GM12878 (cell line): Measurements from ENCODE around the gene ELMOD3. TPM values are rescaled to one million over a fixed set of nuclear protein-coding genes. Genes with fewer than 3 reads are reported as not detected.
"Not testable (repeated sequence)": the region's sequence is repeated elsewhere in the genome, so short reads cannot be mapped to it uniquely, and the experiment has no call there.

Source experiments
- ATAC-seq: fragments of 200-7000 bp; cut with Tn5 transposase; 3 replicates; pipeline ENCODE4 v1.9.1; 2020; ENCODE audit warnings: mild to moderate bottlenecking, moderate library complexity
- BruUV-seq: library from RNA; stranded (reverse); fragments of 400-500 nt; replicated peaks from 2 replicates; lab custom pipeline; 2021; lab: Mats Ljungman, UMichigan
- CTCF ChIA-PET: fragments of 300-600 bp; sonication (Branson Sonifier 250); formaldehyde crosslinking; extraction: SDS; loops from one replicate; lab custom pipeline; 2021; ENCODE audit warnings: inconsistent platforms; lab: Yijun Ruan, JAX
- POLR2A ChIA-PET: fragments of 350-600 bp; formaldehyde crosslinking; extraction: SDS; loops from one replicate; lab custom pipeline; 2021; ENCODE audit warnings: inconsistent platforms; lab: Charles Lee
- RAD21 ChIA-PET: fragments of 300-600 bp; sonication (Branson Sonifier 250); formaldehyde crosslinking; loops from one replicate; lab custom pipeline; 2023; ENCODE audit warnings: antibody characterized with exemption; ENCODE audit not compliant: unreplicated experiment; lab: Charles Lee
- SMC1A ChIA-PET: fragments of 300-600 bp; sonication (Branson Sonifier 250); formaldehyde crosslinking; loops from one replicate; lab custom pipeline; 2023; ENCODE audit not compliant: unreplicated experiment, uncharacterized antibody; lab: Charles Lee
- DNase-seq: peaks from one replicate; pipeline ENCODE4 v3.0.0-alpha.2; 2011; ENCODE audit warnings: low read depth, low spot score
- FAIRE-seq: peaks from 3 replicates; lab custom pipeline; 2011; peaks lifted over from hg19 to GRCh38; lab: Jason Lieb, UNC
- H2AFZ ChIP-seq: 2 replicates; pipeline ENCODE4 v1.6.0; 2011; ENCODE audit warnings: low read depth, low read length, control low read depth; ENCODE audit not compliant: control insufficient read depth
- H3K27ac ChIP-seq: 2 replicates; pipeline ENCODE4 v1.5.1; 2011; ENCODE audit warnings: control low read depth; ENCODE audit not compliant: control insufficient read depth, insufficient read depth
- H3K27me3 ChIP-seq, 2 experiments: replicated peaks in 1 of 2; 2 replicates each; pipeline versions ENCODE4 v1.6.0 to v1.6.1; 2011; ENCODE audit warnings: low read length in 1 of 2; ENCODE audit not compliant: control insufficient read depth in 2 of 2, insufficient read depth in 2 of 2
- H3K36me3 ChIP-seq, 2 experiments: 2 replicates each; pipeline ENCODE4 v1.5.1; 2011; ENCODE audit warnings: low read length in 1 of 2; ENCODE audit not compliant: control insufficient read depth in 2 of 2, insufficient read depth in 2 of 2
- H3K4me1 ChIP-seq: 2 replicates; pipeline ENCODE4 v1.6.1; 2011; ENCODE audit warnings: mild to moderate bottlenecking, low read length, moderate library complexity, mixed read lengths; ENCODE audit not compliant: control insufficient read depth, insufficient read depth
- H3K4me2 ChIP-seq: 2 replicates; pipeline ENCODE4 v1.6.0; 2011; ENCODE audit warnings: control low read depth; ENCODE audit not compliant: control insufficient read depth, insufficient read depth
- H3K4me3 ChIP-seq: fragments of 200-600 bp; sonication (generic); 2 replicates; pipeline ENCODE4 v1.5.1; 2016
- H3K79me2 ChIP-seq: 2 replicates; pipeline ENCODE4 v1.6.0; 2011; ENCODE audit warnings: low read length; ENCODE audit not compliant: control insufficient read depth, insufficient read depth
- H3K9ac ChIP-seq: 2 replicates; pipeline ENCODE4 v1.8.0; 2011; ENCODE audit warnings: low read length, control low read depth, mixed read lengths; ENCODE audit not compliant: control insufficient read depth, insufficient read depth
- H3K9me3 ChIP-seq: replicated peaks from 3 replicates; pipeline ENCODE4 v1.5.1; 2011; ENCODE audit warnings: mild to moderate bottlenecking, low read length; ENCODE audit not compliant: control insufficient read depth, insufficient read depth
- H4K20me1 ChIP-seq: 2 replicates; pipeline ENCODE4 v1.6.0; 2011; ENCODE audit not compliant: control insufficient read depth, insufficient read depth
- BCLAF1 ChIP-seq: fragments of 450-650 bp; IDR thresholded peaks from 2 replicates; pipeline ENCODE4 v1.6.1; 2017; ENCODE audit warnings: antibody characterized with exemption, mild to moderate bottlenecking, moderate library complexity
- CEBPZ ChIP-seq: fragments of 150-350 bp; IDR thresholded peaks from 2 replicates; pipeline ENCODE4 v1.6.1; 2016; ENCODE audit warnings: low read depth, low read length
- ESRRA ChIP-seq: IDR thresholded peaks from 2 replicates; pipeline ENCODE4 v1.6.1; 2012; ENCODE audit warnings: mild to moderate bottlenecking, low read length, improper control_type of control experiment
- NFYA ChIP-seq: IDR thresholded peaks from 2 replicates; pipeline ENCODE4 v1.6.1; 2011; ENCODE audit warnings: low read depth, mild to moderate bottlenecking, low read length, improper control_type of control experiment, borderline replicate concordance
- SMAD5 ChIP-seq: IDR thresholded peaks from 2 replicates; pipeline ENCODE4 v1.6.1; 2016; ENCODE audit warnings: antibody characterized with exemption, low read depth
- SREBF2 ChIP-seq: IDR thresholded peaks from 2 replicates; pipeline ENCODE4 v1.6.1; 2012; ENCODE audit warnings: mild to moderate bottlenecking, low read length
- ZZZ3 ChIP-seq: IDR thresholded peaks from 2 replicates; pipeline ENCODE4 v1.6.1; 2011; ENCODE audit warnings: low read depth; ENCODE audit not compliant: control insufficient read depth, insufficient read length
- WGBS: methylation state at CpG from one replicate; pipeline ENCODE4 v1.1.6; 2016; ENCODE audit warnings: low lambda C conversion rate; ENCODE audit not compliant: insufficient replicate concordance, insufficient coverage; ENCODE audit errors: missing lambda C conversion rate; 5-methylcytosine and 5-hydroxymethylcytosine counted together
- in situ Hi-C: fragments of 300-500 bp; cut with MboI; formaldehyde crosslinking; loops from 9 replicates; pipeline ENCODE4 v1.14.3; 2018; ENCODE audit warnings: mixed read lengths
- intact Hi-C: fragments of 100-400 bp; cut with micrococcal nuclease; formaldehyde crosslinking; loops from one replicate; pipeline ENCODE4 v1.14.2; 2022; ENCODE audit not compliant: unreplicated experiment
- polyA plus RNA-seq, 11 experiments: library from polyadenylated mRNA; depleted of rRNA in 4 of 11; unstranded in 6 of 11; stranded (reverse) in 5 of 11; fragments of >200 nt; fragmentation: Nextera tagmentation in 4 of 11; fragmentation: Illumina TruSeq in 1 of 11; extraction: Ambion mirVana in 4 of 11; extraction: Trizol in 1 of 11; gene quantifications; 1 replicate in 1 of 11; 2 replicates in 10 of 11; pipeline versions ENCODE4 v1.2.1 to v1.2.3, GENCODE V29; 2011 to 2016; ENCODE audit warnings: inconsistent platforms in 2 of 11, missing spikeins in 2 of 11, low read depth in 1 of 11
- total RNA-seq, 4 experiments: library from RNA; depleted of rRNA in 3 of 4; stranded (reverse); fragments of >200 nt in 3 of 4; fragmentation: Illumina TruSeq in 1 of 4; extraction: Trizol in 1 of 4; gene quantifications; 2 replicates each; pipeline versions ENCODE4 v1.2.1 to v1.2.3, GENCODE V29; 2013 to 2021
- TF ChIP-seq, protein P1 (sequence below): IDR thresholded peaks from 2 replicates; pipeline ENCODE4 v1.6.1; 2011; ENCODE audit warnings: low read depth, low read length, improper control_type of control experiment, borderline replicate concordance

ELMOD3 gene
- total and polyA plus RNA-seq, 10 of the 15 experiments (the other 5 are each of a cell fraction or from before 2014, with no cell fraction given): 1.2 to 19.1 (median 12.5) TPM

DNA sequence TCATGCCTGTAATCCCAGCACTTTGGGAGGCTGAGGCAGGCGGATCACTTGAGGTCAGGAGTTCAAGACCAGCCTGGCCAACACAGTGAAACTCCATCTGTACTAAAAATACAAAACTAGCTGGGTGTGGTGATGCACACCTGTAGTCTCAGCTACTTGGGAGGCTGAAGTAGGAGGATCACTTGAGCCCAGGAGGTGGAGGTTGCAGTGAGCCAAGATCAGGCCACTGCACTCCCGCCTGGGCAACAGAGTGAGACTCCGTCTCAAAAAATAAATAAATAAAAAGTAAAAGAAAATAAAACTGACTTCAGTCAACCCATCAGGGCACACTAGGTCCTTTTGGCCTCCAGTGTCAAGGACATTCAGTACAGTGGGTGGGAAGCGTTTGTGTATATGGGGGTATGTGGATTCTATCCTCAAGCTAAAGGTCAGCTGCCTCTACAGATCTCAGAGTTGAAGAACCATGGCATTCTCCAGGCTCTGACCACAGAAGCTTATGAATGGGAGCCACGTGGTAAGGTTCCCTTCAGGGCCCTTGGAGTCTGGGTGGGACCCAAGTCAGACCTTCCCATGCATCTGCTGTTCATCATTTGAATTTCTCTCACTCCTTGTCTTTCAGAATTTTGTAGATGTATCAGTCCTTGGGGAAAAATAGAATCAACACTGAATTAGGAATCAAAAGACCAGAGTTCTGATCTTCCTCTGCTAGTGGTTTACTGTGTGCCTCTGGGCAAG, 8.3 kb downstream of the ELMOD3 start:
- BruUV-seq: not testable (repeated sequence)

DNA sequence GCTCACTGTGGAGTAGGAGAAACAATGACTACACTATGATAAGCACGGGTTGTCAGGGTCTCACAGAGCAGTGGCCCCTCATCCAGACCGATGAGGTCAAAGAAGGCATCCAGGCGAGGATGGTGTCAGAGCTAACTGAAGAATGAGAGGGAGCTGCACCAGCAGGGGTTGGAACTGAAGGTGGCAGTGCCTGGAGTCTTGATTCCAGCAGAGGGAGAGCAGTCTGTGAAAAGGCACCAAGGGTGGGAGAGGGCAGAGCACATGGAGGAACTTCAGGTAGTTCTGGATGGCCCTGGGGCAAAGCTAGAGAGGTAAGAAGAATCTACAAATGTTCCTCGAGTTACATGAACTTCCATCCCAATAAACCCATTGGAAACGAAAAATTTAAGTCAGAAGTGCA, 12.6 kb downstream of the ELMOD3 start:
- Histone ChIP-seq H3K27ac (no peak overlapping the region), H2AFZ (no peak overlapping the region), H3K9ac (no peak overlapping the region), H3K4me1 (no peaks in the 10 kb centered on the region), H4K20me1 (no peaks in the 10 kb centered on the region), H3K79me2 (no peaks in the 10 kb centered on the region), H3K4me2 (no peak overlapping the region), H3K36me3 (no peaks in the 10 kb centered on the region; a peak in 2 of 4 replicates), H3K4me3 (no peak overlapping the region), H3K9me3 (no peaks in the 10 kb centered on the region), H3K27me3 (no peaks in the 10 kb centered on the region)
- intact Hi-C loops: no loop called here
- POLR2A ChIA-PET: no interaction called here
- RAD21 ChIA-PET: interaction anchor here (1.4 kb wide), 1 partner anchor 185 kb away, joined by 3 read pairs; no protein-coding TSS in a partner anchor
- BruUV-seq: no TSS peak
- 59% methylated on average over 5 of the region's 5 CpGs for WGBS
- CTCF ChIA-PET: interaction anchor here (2.0 kb wide), 1 partner anchor 12 kb away, joined by 8 read pairs; the partner anchor contains the start of genes ELMOD3 and RETSAT
- in situ Hi-C loops: no loop called here
- no peak for ATAC-seq
- SMC1A ChIA-PET: interaction anchor here (0.7 to 1.5 kb wide), 2 partner anchors 11 to 17 kb away, joined by 3 to 8 read pairs; no protein-coding TSS in a partner anchor
- no peak for DNase-seq
- FAIRE-seq: no peak
- TF ChIP-seq CEBPZ (no peak), SREBF2 (no peak), ESRRA (no peak), ZZZ3 (no peak), BCLAF1 (no peak), SMAD5 (no peak), NFYA (no peak)
- TF ChIP-seq, protein P1, sequence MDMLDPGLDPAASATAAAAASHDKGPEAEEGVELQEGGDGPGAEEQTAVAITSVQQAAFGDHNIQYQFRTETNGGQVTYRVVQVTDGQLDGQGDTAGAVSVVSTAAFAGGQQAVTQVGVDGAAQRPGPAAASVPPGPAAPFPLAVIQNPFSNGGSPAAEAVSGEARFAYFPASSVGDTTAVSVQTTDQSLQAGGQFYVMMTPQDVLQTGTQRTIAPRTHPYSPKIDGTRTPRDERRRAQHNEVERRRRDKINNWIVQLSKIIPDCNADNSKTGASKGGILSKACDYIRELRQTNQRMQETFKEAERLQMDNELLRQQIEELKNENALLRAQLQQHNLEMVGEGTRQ: no peak

More for the DNA sequence above, 8.3 kb downstream of the ELMOD3 start:
- CTCF ChIA-PET, DNase-seq, ATAC-seq, H3K4me1 ChIP-seq, RAD21 ChIA-PET, SMC1A ChIA-PET, H3K9ac ChIP-seq, H3K4me3 ChIP-seq, POLR2A ChIA-PET, H3K4me2 ChIP-seq, in situ Hi-C loops, intact Hi-C loops, H3K27ac ChIP-seq, H3K36me3 ChIP-seq, H3K27me3 ChIP-seq, FAIRE-seq, H3K9me3 ChIP-seq, H3K79me2 ChIP-seq, H4K20me1 ChIP-seq, H2AFZ ChIP-seq: not testable (repeated sequence)
- 84% methylated on average over 5 of the region's 5 CpGs for WGBS
